Measurements from ENCODE around the gene MYO5B. TPM values are rescaled to one million over a fixed set of nuclear protein-coding genes. Genes with fewer than 3 reads are reported as not detected.

Gene MYO5B
- total RNA-seq, 8 experiments from 2014 or later: 0.61 to 5.9 (median 1.1) TPM

DNA sequence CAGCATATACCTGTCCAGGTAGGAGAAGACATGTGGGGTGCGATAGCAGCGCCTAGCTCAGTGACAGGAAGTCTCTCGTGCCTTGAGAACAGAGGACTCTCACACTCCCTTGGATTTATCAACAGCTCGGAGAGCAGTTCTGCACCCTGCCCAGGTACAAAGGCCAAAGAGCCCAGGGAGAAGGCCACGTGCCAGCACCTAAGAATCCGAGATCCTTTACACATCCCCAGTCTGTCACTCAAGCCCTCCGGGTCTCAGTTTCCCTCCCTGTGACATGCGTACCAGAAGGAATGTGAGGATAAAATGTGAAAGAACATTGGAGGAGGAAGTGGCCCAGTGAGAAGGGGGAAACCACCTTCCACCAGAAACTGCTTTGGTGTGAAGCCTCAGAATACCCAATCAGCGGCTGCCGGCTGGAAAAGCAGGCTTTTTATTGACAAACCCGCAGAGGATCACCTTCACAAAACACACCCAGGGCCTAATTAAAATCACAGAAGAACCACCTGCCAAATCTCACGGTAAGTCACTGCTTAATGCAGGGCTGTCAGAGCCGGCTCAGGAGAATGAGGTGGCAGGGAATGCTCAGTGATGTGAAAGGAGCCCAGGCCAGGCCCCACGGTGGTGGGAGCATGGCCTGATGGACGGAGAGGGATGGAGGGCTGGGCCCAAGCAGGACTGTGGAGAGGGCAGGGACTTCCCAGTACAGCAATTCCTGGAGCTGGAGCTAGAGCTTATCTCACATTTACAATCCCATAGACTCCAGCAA, 66.3 kb downstream of the MYO5B start:
- Histone ChIP-seq H3K4me3 (no peak overlapping the region), H3K4me1 (replicated peaks in 1 of 2) (no peaks in the 10 kb centered on the region), H3K27ac (no peak overlapping the region)
- in situ Hi-C loops (cut with MboI; ENCODE audit: low pct_unique_long_range_greater_than_20kb in 2 of 9, low sequenced_read_pairs in 9 of 9, unreplicated experiment in 9 of 9): no loop called here
- ATAC-seq (replicated peaks in 6 of 8): peak in 6 of 8 experiments; percentile 13 to 90 (median 70)
- WGBS, 10 experiments: 20 to 100% (median 45%) methylated on average over 1 to 6 of the region's 15 CpGs; no CpG with 5 or more reads in 2 of the 10 experiments

DNA sequence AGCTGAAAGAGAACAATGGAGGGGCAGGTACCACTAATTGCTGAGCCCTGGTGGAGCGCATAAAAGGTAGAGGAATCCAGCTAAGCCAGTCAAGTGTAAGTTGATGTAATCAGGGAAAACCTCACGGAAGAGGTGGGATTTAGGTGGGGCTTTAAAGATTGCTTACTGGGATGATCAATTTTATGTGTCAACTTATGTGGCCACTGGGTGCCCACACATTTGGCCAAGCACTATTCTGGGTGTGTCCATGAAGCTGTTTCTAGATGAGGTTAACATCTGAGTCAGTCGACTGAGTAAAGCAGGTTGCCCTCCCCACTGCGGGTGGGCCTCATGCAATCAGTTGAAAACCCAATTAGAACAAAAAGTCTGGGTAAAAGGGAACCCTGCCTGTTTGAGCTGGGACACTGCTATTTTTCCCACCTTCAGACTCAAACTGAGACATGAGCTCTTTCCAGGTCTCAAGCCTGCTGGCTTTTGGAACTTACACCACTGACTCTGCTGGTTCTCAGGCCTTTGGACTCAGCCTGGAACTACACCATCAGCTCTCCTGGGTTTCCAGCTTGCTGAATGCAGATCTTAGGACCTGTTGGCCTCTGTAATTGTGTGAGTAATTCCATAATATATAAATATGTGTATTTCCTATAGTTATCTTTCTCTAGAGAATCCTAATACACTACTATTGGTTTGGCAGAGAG, 67.3 kb downstream of the MYO5B start:
- ATAC-seq (replicated peaks in 6 of 8): no peak
- WGBS, 10 experiments: 40 to 100% (median 82%) methylated on average over 1 to 4 of the region's 4 CpGs; no CpG with 5 or more reads in 2 of the 10 experiments
- in situ Hi-C loops (cut with MboI; ENCODE audit: low pct_unique_long_range_greater_than_20kb in 2 of 9, low sequenced_read_pairs in 9 of 9, unreplicated experiment in 9 of 9): no loop called here

DNA sequence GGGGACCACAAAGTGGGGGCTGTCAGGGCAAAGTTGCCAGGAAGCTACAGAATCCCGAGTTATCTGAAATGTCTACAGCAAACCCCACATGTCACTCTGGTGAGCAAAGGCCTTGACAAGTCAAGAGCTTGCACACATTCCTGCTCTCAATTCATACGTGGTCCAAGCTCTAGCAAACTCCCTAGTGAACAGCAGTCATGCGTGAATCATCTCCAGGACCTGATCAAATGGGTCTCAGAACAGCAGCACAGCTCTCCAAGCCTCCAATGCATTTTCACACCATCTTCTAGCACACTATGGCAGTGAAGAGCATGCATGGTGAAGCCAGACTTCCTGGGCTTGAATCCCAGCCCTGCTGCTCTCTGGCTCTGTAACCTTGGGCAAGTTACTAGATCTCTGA, 68.5 kb downstream of the MYO5B start:
- no peaks in the 10 kb centered on the region for H3K4me1 ChIP-seq (replicated peaks in 1 of 2)
- ATAC-seq (replicated peaks in 6 of 8): no peak
- WGBS, 10 experiments: 33 to 100% (median 40%) methylated on average over 1 to 3 of the region's 3 CpGs; no CpG with 5 or more reads in 4 of the 10 experiments
- in situ Hi-C loops (cut with MboI; ENCODE audit: low pct_unique_long_range_greater_than_20kb in 2 of 9, low sequenced_read_pairs in 9 of 9, unreplicated experiment in 9 of 9): no loop called here
- H3K4me3 ChIP-seq: no peak overlapping the region
- H3K27ac ChIP-seq: no peak overlapping the region

More for the DNA sequence above, 67.3 kb downstream of the MYO5B start:
- H3K27ac ChIP-seq: no peak overlapping the region
- no peak overlapping the region for H3K4me3 ChIP-seq
- H3K4me1 ChIP-seq (replicated peaks in 1 of 2): no peaks in the 10 kb centered on the region

DNA sequence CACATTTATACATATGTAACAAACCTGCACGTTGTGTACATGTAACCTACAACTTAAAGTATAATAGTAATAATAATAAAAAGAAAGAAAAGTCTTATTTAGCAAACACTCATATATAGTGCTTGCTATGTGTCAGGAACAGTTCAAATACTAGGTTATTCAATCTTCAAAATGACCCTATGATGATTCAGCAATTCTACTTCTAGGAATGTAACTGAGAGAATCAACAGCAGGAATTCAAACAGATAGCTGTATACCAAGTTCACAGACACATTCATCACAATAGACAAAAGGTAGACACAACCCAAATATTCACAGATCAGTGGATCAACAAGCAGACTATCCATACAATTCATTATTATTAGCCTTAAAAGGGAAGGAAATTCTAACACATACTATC, 69.5 kb downstream of the MYO5B start:
- Histone ChIP-seq H3K27ac (no peak overlapping the region), H3K4me3 (no peak overlapping the region), H3K4me1 (replicated peaks in 1 of 2) (no peaks in the 10 kb centered on the region)
- in situ Hi-C loops (cut with MboI; ENCODE audit: low pct_unique_long_range_greater_than_20kb in 2 of 9, low sequenced_read_pairs in 9 of 9, unreplicated experiment in 9 of 9): no loop called here
- WGBS, 10 experiments: 80 to 100% (median 100%) methylated on average over 1 of the region's 1 CpG; no CpG with 5 or more reads in 7 of the 10 experiments
- ATAC-seq (replicated peaks in 6 of 8): no peak

DNA sequence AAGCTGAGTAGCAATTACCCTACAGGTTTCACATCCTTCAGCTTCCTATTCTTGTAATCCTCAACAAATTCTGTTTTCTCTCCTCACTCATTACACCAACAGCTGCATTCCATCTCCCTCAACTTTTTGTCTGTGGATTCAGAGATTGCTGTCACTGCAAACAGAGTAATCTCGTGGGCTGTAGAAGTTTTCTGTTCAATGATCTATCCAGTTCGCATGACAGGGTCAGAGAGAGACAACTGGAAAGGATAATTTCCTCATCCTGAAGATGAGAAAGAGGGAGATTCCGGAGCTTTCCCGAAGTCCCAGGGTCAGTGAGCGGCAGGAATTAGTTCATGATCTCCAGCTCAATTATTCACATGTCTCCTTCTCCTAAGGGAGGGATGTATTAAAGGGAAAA, 75.7 kb downstream of the MYO5B start:
- ATAC-seq (replicated peaks in 6 of 8): no peak
- WGBS, 10 experiments: 4 to 95% (median 52%) methylated on average over 2 to 5 of the region's 5 CpGs; no CpG with 5 or more reads in 2 of the 10 experiments
- Histone ChIP-seq H3K4me3 (no peak overlapping the region), H3K4me1 (replicated peaks in 1 of 2) (peaks cover 6 to 10% of the 10 kb centered on the region in 2 donors), H3K27ac (no peak overlapping the region)
- in situ Hi-C loops (cut with MboI; ENCODE audit: low pct_unique_long_range_greater_than_20kb in 2 of 9, low sequenced_read_pairs in 9 of 9, unreplicated experiment in 9 of 9): no loop called here

DNA sequence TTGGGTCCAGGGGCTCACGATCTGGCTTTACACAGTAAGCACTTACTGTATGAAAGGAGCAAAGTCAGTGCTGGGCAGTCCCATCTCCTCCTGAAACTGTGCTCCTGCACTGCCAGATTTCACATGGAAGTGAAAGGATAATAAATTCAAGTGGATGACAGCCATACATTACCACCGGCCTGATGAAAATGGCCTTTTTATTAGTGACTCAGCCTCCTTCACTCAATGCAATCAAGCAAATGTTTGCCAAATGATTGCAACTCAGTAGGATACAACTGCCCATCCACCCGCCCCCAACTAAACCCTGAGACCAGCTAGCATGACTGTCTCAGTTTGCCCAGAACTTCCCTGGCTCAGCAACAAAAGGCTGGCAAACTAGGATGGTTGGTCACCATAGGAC, 77.1 kb downstream of the MYO5B start:
- 0 to 93% (median 40%) methylated on average over 1 to 3 of the region's 3 CpGs; no CpG with 5 or more reads in 3 of the 10 experiments for WGBS, 10 experiments
- Histone ChIP-seq H3K4me1 (replicated peaks in 1 of 2) (peaks cover 6 to 10% of the 10 kb centered on the region in 2 donors), H3K4me3 (no peak overlapping the region), H3K27ac (no peak overlapping the region)
- in situ Hi-C loops (cut with MboI; ENCODE audit: low pct_unique_long_range_greater_than_20kb in 2 of 9, low sequenced_read_pairs in 9 of 9, unreplicated experiment in 9 of 9): no loop called here
- ATAC-seq (replicated peaks in 6 of 8): peak in 5 of 8 experiments; percentile 96 to 97 (median 96)

DNA sequence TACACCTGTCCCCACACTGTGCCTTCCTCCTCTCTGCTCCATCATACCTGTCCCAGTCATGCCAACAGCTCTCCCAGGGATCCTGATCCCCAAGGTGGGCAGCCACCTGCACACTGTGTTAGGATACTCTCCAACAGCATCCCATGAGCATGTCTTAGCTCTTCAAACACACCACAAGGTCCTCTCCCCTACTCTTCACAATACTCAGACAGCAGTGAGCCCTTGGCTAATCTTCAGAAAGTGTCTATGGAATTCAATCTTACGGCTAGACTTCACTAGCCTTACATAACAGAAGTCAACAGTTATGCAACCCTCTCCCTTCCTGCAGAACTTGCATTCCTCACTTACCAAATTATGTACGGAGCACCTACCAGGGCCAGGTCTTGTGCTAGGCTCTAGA, 79.9 kb downstream of the MYO5B start:
- Histone ChIP-seq H3K4me1 (replicated peaks in 1 of 2) (peaks cover 6 to 10% of the 10 kb centered on the region in 2 donors), H3K4me3 (no peak overlapping the region), H3K27ac (no peak overlapping the region)
- no peak for ATAC-seq (replicated peaks in 6 of 8)
- in situ Hi-C loops (cut with MboI; ENCODE audit: low pct_unique_long_range_greater_than_20kb in 2 of 9, low sequenced_read_pairs in 9 of 9, unreplicated experiment in 9 of 9): no loop called here
- 0 to 100% (median 90%) methylated on average over 1 to 2 of the region's 2 CpGs; no CpG with 5 or more reads in 4 of the 10 experiments for WGBS, 10 experiments

DNA sequence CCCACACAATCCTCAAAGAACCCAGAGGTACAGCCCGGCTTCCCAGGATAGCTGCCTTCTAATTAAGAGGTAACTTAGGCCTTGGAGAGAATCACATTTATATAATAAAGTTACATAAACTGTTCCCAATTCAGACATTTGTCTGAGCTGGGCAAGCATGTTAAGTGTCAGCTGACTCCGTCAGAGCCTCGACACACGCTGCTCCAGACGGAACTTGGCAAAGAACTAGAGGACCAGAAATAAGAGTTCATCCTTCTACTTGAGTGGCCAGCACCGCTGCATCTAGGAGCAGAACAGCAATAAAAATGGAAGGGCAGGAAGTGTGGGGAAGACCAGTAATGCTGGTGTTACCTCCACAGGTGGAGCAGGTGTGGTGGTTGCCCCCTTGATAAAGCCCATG, 80.5 kb downstream of the MYO5B start:
- 0 to 100% (median 94%) methylated on average over 1 to 5 of the region's 6 CpGs; no CpG with 5 or more reads in 3 of the 10 experiments for WGBS, 10 experiments
- no peak for ATAC-seq (replicated peaks in 6 of 8)
- no peak overlapping the region for H3K27ac ChIP-seq
- H3K4me3 ChIP-seq: no peak overlapping the region
- in situ Hi-C loops (cut with MboI; ENCODE audit: low pct_unique_long_range_greater_than_20kb in 2 of 9, low sequenced_read_pairs in 9 of 9, unreplicated experiment in 9 of 9): no loop called here
- H3K4me1 ChIP-seq (replicated peaks in 1 of 2): peaks cover 6 to 10% of the 10 kb centered on the region in 2 donors

DNA sequence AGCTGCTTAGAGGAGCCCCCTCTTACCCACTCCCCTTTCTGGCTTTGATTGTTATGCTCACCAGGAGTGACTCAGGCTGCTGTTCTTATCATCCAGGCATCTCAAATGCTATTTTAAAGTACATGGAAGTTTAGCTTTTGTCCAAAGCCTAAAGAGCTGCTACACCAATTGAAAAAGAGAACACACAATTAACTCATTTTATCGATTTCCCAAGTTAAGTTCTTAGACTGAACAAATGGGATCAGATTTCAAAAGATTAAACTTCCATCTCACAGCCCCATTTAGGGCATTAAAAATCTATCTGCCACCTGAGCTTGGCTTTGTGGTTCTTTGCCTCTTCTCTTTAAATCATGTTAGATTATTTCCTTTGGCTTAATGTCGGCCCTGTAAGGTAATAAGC, 81.2 kb downstream of the MYO5B start:
- Histone ChIP-seq H3K4me1 (replicated peaks in 1 of 2) (peaks cover 6 to 10% of the 10 kb centered on the region in 2 donors), H3K27ac (no peak overlapping the region), H3K4me3 (no peak overlapping the region)
- in situ Hi-C loops (cut with MboI; ENCODE audit: low pct_unique_long_range_greater_than_20kb in 2 of 9, low sequenced_read_pairs in 9 of 9, unreplicated experiment in 9 of 9): no loop called here
- WGBS, 10 experiments: 0 to 73% (median 48%) methylated on average over 1 to 2 of the region's 2 CpGs; no CpG with 5 or more reads in 2 of the 10 experiments
- ATAC-seq (replicated peaks in 6 of 8): no peak

DNA sequence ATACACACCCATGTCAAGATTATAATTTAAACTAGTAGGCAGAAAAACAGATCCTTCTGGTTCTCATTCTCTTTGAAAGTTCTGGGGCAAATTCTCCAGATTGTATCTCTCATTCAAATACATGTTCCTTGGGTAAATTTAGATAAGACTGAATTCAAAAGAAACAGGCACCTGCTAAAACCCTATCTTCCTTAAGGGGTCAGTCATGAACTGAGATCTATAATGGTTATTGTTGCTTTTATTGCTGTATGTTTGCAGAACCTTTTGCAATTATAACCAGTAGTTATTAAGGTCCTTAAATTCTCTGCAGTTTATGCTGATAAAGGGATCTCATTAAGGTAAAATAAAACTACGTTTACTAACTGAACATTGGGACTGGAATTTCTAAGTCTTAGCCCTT, 83.5 kb downstream of the MYO5B start:
- no peak for ATAC-seq (replicated peaks in 6 of 8)
- Histone ChIP-seq H3K4me3 (no peak overlapping the region), H3K27ac (no peak overlapping the region), H3K4me1 (replicated peaks in 1 of 2) (no peaks in the 10 kb centered on the region)
- WGBS, 10 experiments: 0 to 100% (median 76%) methylated on average over 1 of the region's 1 CpG
- in situ Hi-C loops (cut with MboI; ENCODE audit: low pct_unique_long_range_greater_than_20kb in 2 of 9, low sequenced_read_pairs in 9 of 9, unreplicated experiment in 9 of 9): no loop called here

DNA sequence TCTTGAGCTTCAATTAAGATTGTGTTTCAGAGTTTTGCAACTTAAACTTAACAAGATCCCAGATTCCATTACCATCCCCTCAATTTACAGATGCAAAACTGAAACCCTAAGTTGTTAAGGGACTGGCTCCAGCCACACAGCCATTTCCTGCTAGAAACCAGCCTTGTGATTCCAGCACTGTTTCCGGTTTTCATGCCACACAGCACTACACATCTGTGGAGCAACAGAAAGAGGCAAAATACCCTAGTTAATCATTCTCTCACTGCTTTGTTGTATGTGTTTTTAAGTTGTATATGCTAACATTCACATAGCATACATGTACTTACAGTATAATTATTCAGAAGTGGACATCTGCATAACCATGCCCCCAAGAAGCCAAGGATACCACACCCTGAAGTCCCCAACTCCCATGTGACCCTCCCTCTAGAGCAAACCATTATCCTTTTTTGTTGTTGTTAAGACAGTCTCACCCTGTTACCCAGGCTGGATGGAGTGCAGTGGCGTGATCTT, 87.4 kb downstream of the MYO5B start:
- Histone ChIP-seq H3K4me1 (replicated peaks in 1 of 2) (no peaks in the 10 kb centered on the region), H3K4me3 (no peak overlapping the region), H3K27ac (no peak overlapping the region)
- peak in 3 of 8 experiments; percentile 49 to 79 (median 61) for ATAC-seq (replicated peaks in 6 of 8)
- 11 to 100% (median 69%) methylated on average over 1 to 2 of the region's 2 CpGs; no CpG with 5 or more reads in 4 of the 10 experiments for WGBS, 10 experiments
- in situ Hi-C loops (cut with MboI; ENCODE audit: low pct_unique_long_range_greater_than_20kb in 2 of 9, low sequenced_read_pairs in 9 of 9, unreplicated experiment in 9 of 9): no loop called here

DNA sequence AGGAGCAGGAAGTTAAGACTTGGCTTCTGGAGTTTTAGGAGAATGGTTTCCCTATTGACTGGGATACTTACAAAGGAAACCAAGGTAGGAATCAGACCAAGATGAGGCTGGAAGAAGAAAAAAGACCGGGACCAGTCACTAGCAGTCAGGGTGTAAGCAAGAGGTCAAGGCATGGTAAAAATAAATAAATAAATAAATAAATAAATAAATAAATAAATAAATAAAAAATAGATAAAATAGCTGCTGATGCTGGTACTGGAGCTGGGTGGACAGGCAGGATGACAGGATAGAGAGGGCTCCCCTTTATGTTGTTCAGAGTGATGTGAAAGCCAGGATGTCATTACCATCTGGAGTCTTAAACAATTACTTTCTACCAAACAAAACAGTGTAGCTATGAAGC, 89.9 kb downstream of the MYO5B start:
- Histone ChIP-seq H3K4me1 (replicated peaks in 1 of 2) (no peaks in the 10 kb centered on the region), H3K27ac (no peak overlapping the region), H3K4me3 (no peak overlapping the region)
- no peak for ATAC-seq (replicated peaks in 6 of 8)
- 30 to 100% (median 80%) methylated on average over 1 of the region's 1 CpG; no CpG with 5 or more reads in 2 of the 10 experiments for WGBS, 10 experiments
- in situ Hi-C loops (cut with MboI; ENCODE audit: low pct_unique_long_range_greater_than_20kb in 2 of 9, low sequenced_read_pairs in 9 of 9, unreplicated experiment in 9 of 9): no loop called here

DNA sequence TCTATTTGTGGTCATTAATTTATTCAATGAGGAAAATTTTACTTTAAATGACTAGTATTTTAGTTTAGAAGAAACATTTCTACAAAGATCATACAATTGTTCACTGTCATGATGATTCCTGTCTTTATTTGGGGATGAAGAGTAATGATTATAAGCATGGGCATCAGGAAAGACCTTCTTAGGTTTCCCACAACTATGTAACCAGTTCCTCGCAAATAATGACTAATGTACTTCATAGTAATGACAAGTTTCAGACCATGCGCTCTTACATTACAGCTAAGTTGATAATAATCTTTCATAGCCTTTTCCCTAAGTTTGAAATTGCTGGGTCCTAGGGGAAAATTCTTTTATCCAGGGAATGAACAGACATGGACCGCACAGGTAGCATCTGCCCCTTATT, 90.5 kb downstream of the MYO5B start:
- in situ Hi-C loops (cut with MboI; ENCODE audit: low pct_unique_long_range_greater_than_20kb in 2 of 9, low sequenced_read_pairs in 9 of 9, unreplicated experiment in 9 of 9): no loop called here
- 26 to 100% (median 89%) methylated on average over 1 to 3 of the region's 3 CpGs; no CpG with 5 or more reads in 1 of the 10 experiments for WGBS, 10 experiments
- H3K4me1 ChIP-seq (replicated peaks in 1 of 2): no peaks in the 10 kb centered on the region
- ATAC-seq (replicated peaks in 6 of 8): no peak
- H3K27ac ChIP-seq: no peak overlapping the region
- H3K4me3 ChIP-seq: no peak overlapping the region
